Heart left ventricle (tissue), 13 donors: Measurements from ENCODE around the gene GIMAP5.
"Not testable (repeated sequence)": the region's sequence is repeated elsewhere in the genome, so short reads cannot be mapped to it uniquely, and the experiment has no call there.

Experiments used
- POLR2A ChIP-seq, 2 donors: fragments of 450-650 bp; IDR thresholded peaks; one replicate each; pipeline ENCODE4 v1.6.1; 2017; ENCODE audit warnings: antibody characterized with exemption in 2 of 2, mild to moderate bottlenecking in 2 of 2, moderate library complexity in 2 of 2
- TF ChIP-seq, protein P1 (sequence below), 12 donors: fragments of 200-600 bp; sonication (generic) in 4 of 12; IDR thresholded peaks; one replicate each; pipeline versions ENCODE4 v1.5.0 to v1.8.0; 2018 to 2022; ENCODE audit warnings: antibody characterized with exemption in 12 of 12, mild to moderate bottlenecking in 5 of 12
- donor health status: ischemic (EF 13 %, LVEDD 7.1; RV severe dilation, severe dysfunction).
- donor health status: DM: no; HTN: yes; CAD: no.
- donor health status: DM: no; HTN: no; CAD: no.
- donor health status: ischemic (EF 25% LVEDD 6.9; RV normal size, moderate dysfunction).
- donor health status: ischemic (EF 25% LVEDD 5.7; RV mildly dilated, moderate dysfunction).
- donor health status: ischemic (EF 35%, LVEDD 5.7; RV mildly dilated, moderate dysfunction).
- donor health status: nonischemic (EF 11% LVEDD 7.7; RV severe dilation, severe dysfunction).
- donor health status: DM: yes; HTN: yes; CAD: no.
- donor health status: PGD.
- donor health status: ischemic (EF 29% LVEDD 5.4; RV normal size, mild dysfunction).
- donor health status: nonischemic (EF 23%, LVEDD 6.1; RV moderate dilation, normal function).

GRCh38 chr7:150774131-150774530 is 36.9 kb downstream of the GIMAP5 start:
- TF ChIP-seq, protein P1, sequence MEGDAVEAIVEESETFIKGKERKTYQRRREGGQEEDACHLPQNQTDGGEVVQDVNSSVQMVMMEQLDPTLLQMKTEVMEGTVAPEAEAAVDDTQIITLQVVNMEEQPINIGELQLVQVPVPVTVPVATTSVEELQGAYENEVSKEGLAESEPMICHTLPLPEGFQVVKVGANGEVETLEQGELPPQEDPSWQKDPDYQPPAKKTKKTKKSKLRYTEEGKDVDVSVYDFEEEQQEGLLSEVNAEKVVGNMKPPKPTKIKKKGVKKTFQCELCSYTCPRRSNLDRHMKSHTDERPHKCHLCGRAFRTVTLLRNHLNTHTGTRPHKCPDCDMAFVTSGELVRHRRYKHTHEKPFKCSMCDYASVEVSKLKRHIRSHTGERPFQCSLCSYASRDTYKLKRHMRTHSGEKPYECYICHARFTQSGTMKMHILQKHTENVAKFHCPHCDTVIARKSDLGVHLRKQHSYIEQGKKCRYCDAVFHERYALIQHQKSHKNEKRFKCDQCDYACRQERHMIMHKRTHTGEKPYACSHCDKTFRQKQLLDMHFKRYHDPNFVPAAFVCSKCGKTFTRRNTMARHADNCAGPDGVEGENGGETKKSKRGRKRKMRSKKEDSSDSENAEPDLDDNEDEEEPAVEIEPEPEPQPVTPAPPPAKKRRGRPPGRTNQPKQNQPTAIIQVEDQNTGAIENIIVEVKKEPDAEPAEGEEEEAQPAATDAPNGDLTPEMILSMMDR (IDR thresholded peaks at IDR 0.05): not testable (repeated sequence)
- TF ChIP-seq POLR2A (IDR thresholded peaks at IDR 0.05): not testable (repeated sequence)
